CD4-positive, CD25-positive, alpha-beta regulatory T cell (primary cell): ENCODE measurements around the gene ARRB2. TPM values are rescaled to one million over a fixed set of nuclear protein-coding genes. Genes with fewer than 3 reads are reported as not detected.
A peak's percentile ranks its signal among the peaks of the same experiment; 100 is the strongest.
"Not testable (repeated sequence)": the region's sequence is repeated elsewhere in the genome, so short reads cannot be mapped to it uniquely, and the experiment has no call there.

Source experiments
- ATAC-seq, 2 donors: fragments of 150-1000 bp; cut with Tn5 transposase; one replicate each; pipeline ENCODE4 v1.10.0; 2021; ENCODE audit warnings: low read depth in 2 of 2, moderate number of reproducible peaks in 2 of 2, moderate library complexity in 1 of 2
- DNase-seq, 3 donors: peaks; one replicate each; pipeline versions ENCODE4 v3.0.0 to v3.0.0-alpha.2; 2012 to 2022; ENCODE audit warnings: mixed read lengths in 1 of 3
- H3K27ac ChIP-seq: one replicate; pipeline ENCODE4 v1.7.0; 2013; ENCODE audit warnings: mild to moderate bottlenecking, low read length; ENCODE audit not compliant: insufficient read depth, poor library complexity, severe bottlenecking
- H3K27me3 ChIP-seq: one replicate; pipeline ENCODE4 v1.7.0; 2013; ENCODE audit warnings: low read length; ENCODE audit not compliant: control insufficient read depth, insufficient read depth
- H3K36me3 ChIP-seq: one replicate; pipeline ENCODE4 v1.7.0; 2013; ENCODE audit warnings: mild to moderate bottlenecking, low read length, moderate library complexity; ENCODE audit not compliant: control insufficient read depth, insufficient read depth
- H3K4me1 ChIP-seq: 2 replicates; pipeline ENCODE4 v1.7.0; 2013; ENCODE audit warnings: mild to moderate bottlenecking, low read length; ENCODE audit not compliant: insufficient read depth, control insufficient read depth, poor library complexity, severe bottlenecking
- H3K4me3 ChIP-seq: one replicate; pipeline ENCODE4 v1.7.0; 2013; ENCODE audit warnings: low read depth, mild to moderate bottlenecking, low read length, moderate library complexity
- H3K9me3 ChIP-seq, 2 experiments: 1 replicate in 1 of 2; 2 replicates in 1 of 2; pipeline ENCODE4 v1.7.0; 2013; ENCODE audit warnings: low read length in 2 of 2, mild to moderate bottlenecking in 1 of 2, moderate library complexity in 1 of 2; ENCODE audit not compliant: control insufficient read depth in 2 of 2
- H3K27ac Mint-ChIP-seq, 3 donors: one replicate each; pipeline ENCODE4 v1.8.0; 2020 to 2022; ENCODE audit warnings: mild to moderate bottlenecking in 3 of 3, mixed read lengths in 3 of 3, moderate library complexity in 2 of 3
- H3K27me3 Mint-ChIP-seq: one replicate; pipeline ENCODE4 v1.8.0; 2022; ENCODE audit warnings: mild to moderate bottlenecking, mixed read lengths
- H3K36me3 Mint-ChIP-seq: one replicate; pipeline ENCODE4 v1.8.0; 2020; ENCODE audit warnings: mixed read lengths
- H3K4me1 Mint-ChIP-seq, 4 donors: one replicate each; pipeline ENCODE4 v1.8.0; 2020 to 2022; ENCODE audit warnings: mixed read lengths in 4 of 4, mild to moderate bottlenecking in 1 of 4
- H3K4me3 Mint-ChIP-seq, 4 donors: one replicate each; pipeline ENCODE4 v1.8.0; 2020 to 2022; ENCODE audit warnings: mild to moderate bottlenecking in 4 of 4, mixed read lengths in 4 of 4, moderate library complexity in 3 of 4
- H3K9me3 Mint-ChIP-seq, 7 donors: one replicate each; pipeline ENCODE4 v1.8.0; 2020 to 2022; ENCODE audit warnings: mixed read lengths in 7 of 7, mild to moderate bottlenecking in 3 of 7, moderate library complexity in 2 of 7
- polyA plus RNA-seq, 4 donors: library from polyadenylated mRNA; unstranded; fragments of 300-500 nt; fragmentation: Illumina TruSeq; gene quantifications; one replicate each; pipeline ENCODE4 v1.2.3, GENCODE V29; 2021
- total RNA-seq: library from RNA; stranded (reverse); gene quantifications from one replicate; pipeline ENCODE4 v1.2.3, GENCODE V29; 2022

The ARRB2 gene
- total and polyA plus RNA-seq, 5 donors from 2014 or later = 22.4 to 197 (median 32.2) TPM

DNA sequence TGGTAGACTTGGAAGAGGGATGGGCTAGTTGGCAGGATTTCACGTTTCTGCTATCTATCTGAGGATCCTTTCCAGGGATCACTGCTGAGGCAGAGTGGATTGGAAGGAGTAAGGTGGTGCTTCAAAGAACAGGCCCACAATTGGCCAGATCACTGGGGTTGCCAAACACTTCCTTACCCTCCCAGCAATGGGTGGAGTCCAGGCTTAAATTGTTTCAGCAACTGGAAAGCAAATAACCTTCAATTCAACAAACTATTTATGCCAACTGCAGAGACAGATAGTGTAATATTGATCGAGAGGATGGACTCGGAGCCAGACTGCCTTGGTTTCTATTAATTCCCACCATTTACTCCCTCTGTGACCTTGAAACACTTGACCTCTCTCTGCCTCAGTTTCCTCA, 2.1 kb downstream of the ARRB2 start:
- H3K27me3 ChIP-seq = no peaks in the 10 kb centered on the region
- H3K9me3 Mint-ChIP-seq = peaks cover 0 to 1% (median 0%) of the 10 kb centered on the region in 7 donors
- peaks cover 51% of the 10 kb centered on the region for H3K4me1 ChIP-seq
- H3K4me3 ChIP-seq = peak overlapping the region; percentile 73
- H3K4me3 Mint-ChIP-seq = peak overlapping the region; percentile 77 to 97 (median 92)
- peak in 1 of 3 donors; percentile 33 for DNase-seq
- peaks cover 13% of the 10 kb centered on the region for H3K36me3 ChIP-seq
- H3K27me3 Mint-ChIP-seq = peaks cover 12% of the 10 kb centered on the region
- no peak for ATAC-seq
- peak overlapping the region; percentile 74 to 95 (median 89) for H3K27ac Mint-ChIP-seq
- peaks cover 9 to 60% (median 41%) of the 10 kb centered on the region in 4 donors for H3K4me1 Mint-ChIP-seq
- H3K27ac ChIP-seq = peak overlapping the region; percentile 88
- H3K36me3 Mint-ChIP-seq = peaks cover 10% of the 10 kb centered on the region
- H3K9me3 ChIP-seq = no peaks in the 10 kb centered on the region

GRCh38 chr17:4714340-4715062, 4.1 kb downstream of the ARRB2 start:
- H3K27me3 Mint-ChIP-seq, ATAC-seq, H3K9me3 Mint-ChIP-seq, DNase-seq, H3K27me3 ChIP-seq, H3K9me3 ChIP-seq: not testable (repeated sequence)
- Histone ChIP-seq H3K27ac (peak overlapping the region; percentile 70), H3K4me3 (peak overlapping the region; percentile 57), H3K4me1 (peaks cover 51% of the 10 kb centered on the region), H3K36me3 (peaks cover 32% of the 10 kb centered on the region)
- H3K27ac Mint-ChIP-seq = peak overlapping the region; percentile 93 to 97 (median 93)
- H3K4me3 Mint-ChIP-seq = peak overlapping the region; percentile 79 to 85 (median 82)
- H3K36me3 Mint-ChIP-seq = peaks cover 12% of the 10 kb centered on the region
- H3K4me1 Mint-ChIP-seq = peaks cover 4 to 53% (median 33%) of the 10 kb centered on the region in 4 donors

- H3K4me3 ChIP-seq = peak overlapping the region; percentile 55
Observed at GRCh38 chr17:4715063-4715744, 4.8 kb downstream of the ARRB2 start.

DNA sequence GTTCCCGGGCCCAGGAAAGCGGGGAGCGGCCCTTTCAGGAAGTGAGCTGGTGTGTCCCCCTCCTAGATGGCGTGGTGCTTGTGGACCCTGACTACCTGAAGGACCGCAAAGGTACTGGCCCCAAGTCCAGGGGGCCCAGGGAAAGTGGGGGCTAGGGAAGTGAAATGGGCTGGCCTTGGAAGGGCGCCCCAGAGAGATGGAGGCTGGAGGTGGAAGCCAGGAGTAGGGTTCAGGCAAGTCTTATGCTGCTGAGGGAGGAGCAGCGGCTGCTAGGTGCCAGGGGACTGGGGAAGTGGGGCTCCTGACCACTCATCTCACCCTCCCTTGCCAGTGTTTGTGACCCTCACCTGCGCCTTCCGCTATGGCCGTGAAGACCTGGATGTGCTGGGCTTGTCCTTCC, 5.6 kb downstream of the ARRB2 start:
- Histone ChIP-seq H3K9me3 (no peaks in the 10 kb centered on the region), H3K4me3 (no peak overlapping the region), H3K27ac (peak overlapping the region; percentile 70), H3K4me1 (peaks cover 43% of the 10 kb centered on the region), H3K36me3 (peaks cover 37% of the 10 kb centered on the region), H3K27me3 (no peaks in the 10 kb centered on the region)
- peak overlapping the region; percentile 25 to 97 (median 93) for H3K27ac Mint-ChIP-seq
- H3K4me3 Mint-ChIP-seq = no peak overlapping the region
- no peak for DNase-seq
- H3K9me3 Mint-ChIP-seq = peaks cover 0 to 1% (median 0%) of the 10 kb centered on the region in 7 donors
- peaks cover 5% of the 10 kb centered on the region for H3K27me3 Mint-ChIP-seq
- H3K4me1 Mint-ChIP-seq = peaks cover 4 to 47% (median 26%) of the 10 kb centered on the region in 4 donors
- ATAC-seq = no peak
- H3K36me3 Mint-ChIP-seq = peaks cover 20% of the 10 kb centered on the region

More at GRCh38 chr17:4715063-4715744, 4.8 kb downstream of the ARRB2 start:
- Histone ChIP-seq H3K27me3 (no peaks in the 10 kb centered on the region), H3K36me3 (peaks cover 37% of the 10 kb centered on the region), H3K27ac (peak overlapping the region; percentile 70), H3K9me3 (no peaks in the 10 kb centered on the region), H3K4me1 (peaks cover 47% of the 10 kb centered on the region)
- ATAC-seq (no peak), DNase-seq (peak in 2 of 3 donors; percentile 24 to 80)
- H3K4me1 Mint-ChIP-seq = peaks cover 4 to 49% (median 28%) of the 10 kb centered on the region in 4 donors
- H3K27ac Mint-ChIP-seq = peak overlapping the region; percentile 93 to 97 (median 93)
- H3K4me3 Mint-ChIP-seq = peak overlapping the region; percentile 79 to 84 (median 80)
- peaks cover 14% of the 10 kb centered on the region for H3K36me3 Mint-ChIP-seq
- H3K27me3 Mint-ChIP-seq = peaks cover 5% of the 10 kb centered on the region
- H3K9me3 Mint-ChIP-seq = peaks cover 0 to 1% (median 0%) of the 10 kb centered on the region in 7 donors

DNA sequence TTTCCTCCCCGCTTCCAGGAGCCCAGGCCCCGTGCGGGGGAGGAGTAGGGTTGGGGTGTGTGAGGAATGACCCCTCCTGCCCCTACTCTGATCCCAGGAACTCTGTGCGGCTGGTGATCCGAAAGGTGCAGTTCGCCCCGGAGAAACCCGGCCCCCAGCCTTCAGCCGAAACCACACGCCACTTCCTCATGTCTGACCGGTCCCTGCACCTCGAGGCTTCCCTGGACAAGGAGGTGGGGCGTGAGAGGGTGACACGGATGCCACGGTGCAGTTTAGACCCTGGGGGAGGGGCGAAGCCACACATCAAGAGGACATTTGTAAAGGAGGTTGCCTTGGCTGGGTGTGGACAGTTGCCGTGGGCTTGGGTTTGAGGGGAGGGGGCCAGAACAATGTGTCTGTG, 7.4 kb downstream of the ARRB2 start:
- H3K9me3 ChIP-seq = no peaks in the 10 kb centered on the region
- H3K36me3 ChIP-seq = peaks cover 37% of the 10 kb centered on the region
- H3K27ac Mint-ChIP-seq = no peak overlapping the region
- H3K4me1 Mint-ChIP-seq = peaks cover 0 to 31% (median 15%) of the 10 kb centered on the region in 4 donors
- DNase-seq (no peak), ATAC-seq (no peak)
- peak overlapping the region in 1 of 4 donors; percentile 29 for H3K4me3 Mint-ChIP-seq
- no peak overlapping the region for H3K27ac ChIP-seq
- no peak overlapping the region for H3K4me3 ChIP-seq
- peaks cover 0 to 1% (median 0%) of the 10 kb centered on the region in 7 donors for H3K9me3 Mint-ChIP-seq
- peaks cover 5% of the 10 kb centered on the region for H3K27me3 Mint-ChIP-seq
- peaks cover 19% of the 10 kb centered on the region for H3K36me3 Mint-ChIP-seq
- H3K27me3 ChIP-seq = no peaks in the 10 kb centered on the region
- H3K4me1 ChIP-seq = peaks cover 26% of the 10 kb centered on the region

GRCh38 chr17:4718276-4718675, 7.8 kb downstream of the ARRB2 start:
- Histone ChIP-seq H3K36me3 (peaks cover 37% of the 10 kb centered on the region), H3K9me3 (no peaks in the 10 kb centered on the region), H3K27me3 (no peaks in the 10 kb centered on the region), H3K4me3 (no peak overlapping the region), H3K4me1 (peaks cover 26% of the 10 kb centered on the region), H3K27ac (no peak overlapping the region)
- Mint-ChIP-seq H3K4me1 (peaks cover 0 to 26% (median 15%) of the 10 kb centered on the region in 4 donors), H3K27me3 (peaks cover 5% of the 10 kb centered on the region), H3K36me3 (peaks cover 19% of the 10 kb centered on the region), H3K27ac (no peak overlapping the region), H3K4me3 (peak overlapping the region in 1 of 4 donors; percentile 29), H3K9me3 (peaks cover 0 to 1% (median 0%) of the 10 kb centered on the region in 7 donors)
- no peak for ATAC-seq
- no peak for DNase-seq

- peaks cover 17% of the 10 kb centered on the region for H3K4me1 ChIP-seq
- DNase-seq = no peak
- H3K4me3 ChIP-seq = no peak overlapping the region
- H3K36me3 ChIP-seq = peaks cover 37% of the 10 kb centered on the region
- no peaks in the 10 kb centered on the region for H3K27me3 ChIP-seq
- H3K4me1 Mint-ChIP-seq = peaks cover 0 to 18% (median 12%) of the 10 kb centered on the region in 4 donors
- H3K9me3 Mint-ChIP-seq = peaks cover 0 to 1% (median 0%) of the 10 kb centered on the region in 7 donors
- H3K4me3 Mint-ChIP-seq = peak overlapping the region in 1 of 4 donors; percentile 14
- ATAC-seq = no peak
- H3K27me3 Mint-ChIP-seq = peaks cover 5% of the 10 kb centered on the region
- H3K27ac Mint-ChIP-seq = peak overlapping the region in 2 of 3 donors; percentile 76 to 85
- peaks cover 19% of the 10 kb centered on the region for H3K36me3 Mint-ChIP-seq
- no peak overlapping the region for H3K27ac ChIP-seq
- H3K9me3 ChIP-seq = no peaks in the 10 kb centered on the region
Observed at GRCh38 chr17:4719146-4719545, 8.7 kb downstream of the ARRB2 start.
